K562 (cell line): ENCODE results near the gene SH3BP5. TPM values are rescaled to one million over a fixed set of nuclear protein-coding genes. Genes with fewer than 3 reads are reported as not detected.

Experiments used
- ATF1 ChIP-seq, 2 experiments: fragments of 450-650 bp in 1 of 2; IDR thresholded peaks; 2 replicates each; pipeline ENCODE4 v1.6.1; 2016; ENCODE audit warnings: missing compliant biosample characterization in 1 of 2, missing genetic modification characterization in 1 of 2
- CBFA2T2 ChIP-seq: fragments of 450-650 bp; conservative IDR thresholded peaks from 2 replicates; pipeline ENCODE4 v1.6.1; 2017; ENCODE audit warnings: mild to moderate bottlenecking
- CREB5 ChIP-seq: fragments of 250-450 bp; sonication (Bioruptor Pico); IDR thresholded peaks from 2 replicates; pipeline ENCODE4 v1.5.0; 2020; ENCODE audit warnings: mild to moderate bottlenecking
- ELK3 ChIP-seq: fragments of 450-650 bp; formaldehyde crosslinking; IDR thresholded peaks from 2 replicates; pipeline ENCODE4 v1.4.0; 2020; ENCODE audit warnings: mild to moderate bottlenecking
- HIVEP1 ChIP-seq: fragments of 250-450 bp; sonication (Bioruptor Pico); IDR thresholded peaks from 2 replicates; pipeline ENCODE4 v1.4.0; 2020; ENCODE audit warnings: mild to moderate bottlenecking
- IFI16 ChIP-seq: fragments of 250-450 bp; sonication (Bioruptor Pico); IDR thresholded peaks from 2 replicates; pipeline ENCODE4 v2.1.2; 2022; ENCODE audit warnings: mild to moderate bottlenecking, inconsistent platforms
- MED1 ChIP-seq: sonication (generic); formaldehyde crosslinking; IDR thresholded peaks from 2 replicates; pipeline ENCODE4 v1.8.1; 2023; ENCODE audit warnings: missing genetic modification reagents, borderline replicate concordance
- POLR3G ChIP-seq: IDR thresholded peaks from 2 replicates; pipeline ENCODE4 v1.6.1; 2011; ENCODE audit not compliant: insufficient read length, insufficient replicate concordance; ENCODE audit errors: extremely low read depth
- SMARCB1 ChIP-seq: IDR thresholded peaks from 2 replicates; pipeline ENCODE4 v1.6.1; 2011; ENCODE audit warnings: improper control_type of control experiment, low read depth; ENCODE audit not compliant: insufficient read length
- SUPT5H ChIP-seq: fragments of 450-650 bp; IDR thresholded peaks from 2 replicates; pipeline ENCODE4 v1.6.1; 2016
- TCFL5 ChIP-seq: fragments of 250-450 bp; sonication (Bioruptor Pico); conservative IDR thresholded peaks from 2 replicates; pipeline ENCODE4 v1.6.1; 2021; ENCODE audit warnings: mild to moderate bottlenecking, moderate library complexity, matching md5 sums
- ZBTB9 ChIP-seq: fragments of 450-650 bp; formaldehyde crosslinking; IDR thresholded peaks from 2 replicates; pipeline ENCODE4 v1.4.0; 2020; ENCODE audit warnings: mild to moderate bottlenecking, moderate library complexity
- ZFP91 ChIP-seq: sonication (generic); formaldehyde crosslinking; IDR thresholded peaks from 2 replicates; pipeline ENCODE4 v1.8.0; 2022; ENCODE audit warnings: mild to moderate bottlenecking, missing genetic modification reagents
- ZNF165 ChIP-seq: fragments of 250-450 bp; sonication (Bioruptor Pico); IDR thresholded peaks from 2 replicates; pipeline ENCODE4 v1.4.0; 2020; ENCODE audit warnings: borderline replicate concordance
- ZNF197 ChIP-seq: fragments of 200-800 bp; sonication (Bioruptor generic); IDR thresholded peaks from 2 replicates; pipeline ENCODE4 v1.6.1; 2016; ENCODE audit warnings: low read depth, missing genetic modification characterization, missing compliant biosample characterization
- ZNF583 ChIP-seq: fragments of 250-450 bp; sonication (Bioruptor Pico); IDR thresholded peaks from 2 replicates; pipeline ENCODE4 v1.4.0; 2020
- ZNF695 ChIP-seq: fragments of 450-650 bp; formaldehyde crosslinking; IDR thresholded peaks from 2 replicates; pipeline ENCODE4 v1.4.0; 2020; ENCODE audit warnings: mild to moderate bottlenecking, moderate library complexity
- polyA plus RNA-seq, 8 experiments: library from polyadenylated mRNA; depleted of rRNA in 4 of 8; stranded (reverse) in 5 of 8; unstranded in 3 of 8; fragments of >200 nt; fragmentation: Nextera tagmentation in 2 of 8; fragmentation: Illumina TruSeq in 1 of 8; extraction: Ambion mirVana in 2 of 8; extraction: Trizol in 1 of 8; gene quantifications; 2 replicates each; pipeline versions ENCODE4 v1.2.1 to v1.2.3, GENCODE V29; 2011 to 2014; ENCODE audit warnings: inconsistent platforms in 1 of 8, missing spikeins in 1 of 8
- total RNA-seq, 7 experiments: library from RNA; depleted of rRNA in 6 of 7; stranded (reverse); fragments of >200 nt in 6 of 7; fragmentation: Illumina TruSeq in 2 of 7; extraction: Trizol in 2 of 7; gene quantifications; 2 replicates each; pipeline versions ENCODE4 v1.2.1 to v1.2.3, GENCODE V29; 2011 to 2021; ENCODE audit warnings: low replicate concordance in 1 of 7
- TF ChIP-seq, protein P1 (sequence below): fragments of 250-450 bp; sonication (Bioruptor Pico); IDR thresholded peaks from 2 replicates; pipeline ENCODE4 v1.5.0; 2021; ENCODE audit warnings: mild to moderate bottlenecking, borderline replicate concordance
- TF ChIP-seq, protein P2 (sequence below): fragments of 250-450 bp; sonication (Bioruptor Pico); IDR thresholded peaks from 2 replicates; pipeline ENCODE4 v1.8.0; 2022; ENCODE audit warnings: moderate library complexity, mild to moderate bottlenecking, inconsistent platforms

Gene SH3BP5
- total and polyA plus RNA-seq, 9 of the 15 experiments (the other 6 are each of a cell fraction or from before 2014, with no cell fraction given): 2.9 to 29.0 (median 14.9) TPM

DNA sequence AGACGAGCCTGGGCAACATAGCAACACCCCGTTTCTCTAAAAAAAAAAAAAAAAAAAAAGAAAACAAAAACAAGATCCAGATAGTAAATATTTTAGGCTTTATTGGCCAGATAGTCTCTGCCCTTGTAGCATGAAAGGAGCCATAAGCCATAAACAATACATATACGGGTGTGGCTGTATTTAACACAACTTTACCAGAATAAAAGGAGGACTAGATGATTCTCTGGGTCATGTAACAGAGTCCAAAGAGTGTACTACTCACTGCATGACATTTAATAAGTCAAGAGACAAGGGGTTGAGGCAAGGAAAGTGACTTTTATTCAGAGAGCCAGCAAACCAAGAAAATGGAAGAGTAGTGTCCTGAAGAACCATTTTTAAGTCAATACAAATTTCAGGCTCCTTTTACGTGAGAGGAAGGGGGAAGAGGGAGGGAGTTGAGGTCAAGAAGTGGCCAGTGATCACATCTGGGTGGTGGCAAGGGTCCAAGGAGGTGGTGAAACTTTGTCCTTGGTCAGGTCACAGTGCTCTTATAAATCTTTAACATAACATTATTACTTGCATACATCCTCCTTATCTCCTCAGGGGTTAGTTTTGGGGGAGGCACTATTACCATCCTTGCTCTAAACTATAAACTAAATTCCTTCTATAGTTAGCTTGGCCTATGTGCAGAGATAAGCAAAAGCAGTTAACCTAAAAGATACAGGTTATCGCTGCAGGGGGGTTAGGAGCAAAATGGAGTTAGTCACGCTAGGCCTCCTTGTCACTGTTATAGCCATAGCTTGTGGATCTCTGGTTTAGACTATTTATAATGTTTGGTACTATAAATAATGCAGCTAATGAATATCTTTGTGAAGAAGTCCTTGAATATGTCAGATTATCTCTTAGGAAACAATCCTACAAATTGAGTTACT lies 48.8 kb upstream of the SH3BP5 start (continued):
- TF ChIP-seq ELK3 (CRISPR knock-in tag) (peak; percentile 83; the same call in 1 of the 2 replicates), SUPT5H (no peak), ZFP91 (CRISPR knock-in tag) (no peak), IFI16 (CRISPR knock-in tag) (peak; percentile 84), ZNF695 (CRISPR knock-in tag) (0 out of 2 replicates have a peak, but pooled peaks have one; percentile 76), CBFA2T2 (no peak), POLR3G (no peak), ZNF165 (peak; percentile 87; the same call in 1 of the 2 replicates), TCFL5 (CRISPR knock-in tag) (peak; percentile 89), MED1 (no peak), HIVEP1 (peak; percentile 86; the same call in 1 of the 2 replicates), ZNF583 (CRISPR knock-in tag) (peak; percentile 94), ZNF197 (CRISPR knock-in tag) (peak; percentile 86), ATF1 (CRISPR knock-in tag; IDR thresholded peaks at IDR 0.05) (no peak), ATF1 (tag; IDR thresholded peaks at IDR 0.05) (peak; percentile 42; the same call in 1 of the 2 replicates), SMARCB1 (no peak), CREB5 (0 out of 2 replicates have a peak, but pooled peaks have one; percentile 39), ZBTB9 (CRISPR knock-in tag) (peak; percentile 93)
- TF ChIP-seq, protein P1, sequence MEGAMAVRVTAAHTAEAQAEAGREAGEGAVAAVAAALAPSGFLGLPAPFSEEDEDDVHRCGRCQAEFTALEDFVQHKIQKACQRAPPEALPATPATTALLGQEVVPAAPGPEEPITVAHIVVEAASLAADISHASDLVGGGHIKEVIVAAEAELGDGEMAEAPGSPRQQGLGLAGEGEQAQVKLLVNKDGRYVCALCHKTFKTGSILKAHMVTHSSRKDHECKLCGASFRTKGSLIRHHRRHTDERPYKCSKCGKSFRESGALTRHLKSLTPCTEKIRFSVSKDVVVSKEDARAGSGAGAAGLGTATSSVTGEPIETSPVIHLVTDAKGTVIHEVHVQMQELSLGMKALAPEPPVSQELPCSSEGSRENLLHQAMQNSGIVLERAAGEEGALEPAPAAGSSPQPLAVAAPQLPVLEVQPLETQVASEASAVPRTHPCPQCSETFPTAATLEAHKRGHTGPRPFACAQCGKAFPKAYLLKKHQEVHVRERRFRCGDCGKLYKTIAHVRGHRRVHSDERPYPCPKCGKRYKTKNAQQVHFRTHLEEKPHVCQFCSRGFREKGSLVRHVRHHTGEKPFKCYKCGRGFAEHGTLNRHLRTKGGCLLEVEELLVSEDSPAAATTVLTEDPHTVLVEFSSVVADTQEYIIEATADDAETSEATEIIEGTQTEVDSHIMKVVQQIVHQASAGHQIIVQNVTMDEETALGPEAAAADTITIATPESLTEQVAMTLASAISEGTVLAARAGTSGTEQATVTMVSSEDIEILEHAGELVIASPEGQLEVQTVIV (CRISPR knock-in tag): no peak
- TF ChIP-seq, protein P2, sequence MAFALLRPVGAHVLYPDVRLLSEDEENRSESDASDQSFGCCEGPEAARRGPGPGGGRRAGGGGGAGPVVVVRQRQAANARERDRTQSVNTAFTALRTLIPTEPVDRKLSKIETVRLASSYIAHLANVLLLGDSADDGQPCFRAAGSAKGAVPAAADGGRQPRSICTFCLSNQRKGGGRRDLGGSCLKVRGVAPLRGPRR (CRISPR knock-in tag): peak; percentile 91
